PC-3 (cell line): ENCODE measurements around the gene NHLRC1.

ENCODE experiments used
- CTCF ChIP-seq: fragments of 300-600 bp; sonication (generic); conservative IDR thresholded peaks from 2 replicates; pipeline ENCODE4 v1.5.1; 2017; ENCODE audit warnings: antibody characterized with exemption, low read depth, mild to moderate bottlenecking, low read length
- EZH2 ChIP-seq: fragments of 300-600 bp; sonication (generic); IDR thresholded peaks from one replicate; pipeline ENCODE4 v1.6.1; 2017; ENCODE audit warnings: antibody characterized with exemption, mild to moderate bottlenecking, low read length; ENCODE audit not compliant: unreplicated experiment

GRCh38 chr6:18136260-18136659, 13.8 kb upstream of the NHLRC1 start:
- TF ChIP-seq CTCF, result no peak
- no peak for TF ChIP-seq EZH2
